Stimulated activated CD4-positive, alpha-beta T cell treated with anti-CD3 and anti-CD28 coated beads, Interleukin-12 subunit alpha, Interleukin-12 subunit beta, amount 100 ng/mL, for 48 hours (primary cell): Measurements from ENCODE around the gene TMPRSS4.

Experiments
- DNase-seq, 3 donors: peaks; one replicate each; pipeline ENCODE4 v3.0.0-alpha.2; 2020; ENCODE audit warnings: low read depth in 2 of 3, low spot score in 1 of 3

Gene TMPRSS4

GRCh38 chr11:118132385-118133151 lies 55.7 kb downstream of the TMPRSS4 start:
- no peak for DNase-seq

GRCh38 chr11:118133816-118134215 lies 56.9 kb downstream of the TMPRSS4 start:
- DNase-seq = no peak

GRCh38 chr11:118135051-118135795 lies 58.3 kb downstream of the TMPRSS4 start:
- DNase-seq = no peak

GRCh38 chr11:118135796-118136165 lies 58.9 kb downstream of the TMPRSS4 start:
- DNase-seq = no peak

- DNase-seq = no peak
Observed at GRCh38 chr11:118136341-118136740, 59.5 kb downstream of the TMPRSS4 start.

GRCh38 chr11:118136801-118137200 lies 59.9 kb downstream of the TMPRSS4 start:
- DNase-seq = no peak

GRCh38 chr11:118138839-118139420 lies 62.1 kb downstream of the TMPRSS4 start:
- DNase-seq = no peak

- DNase-seq = no peak
Observed at GRCh38 chr11:118139578-118139977, 62.7 kb downstream of the TMPRSS4 start.

GRCh38 chr11:118142081-118142480 lies 65.2 kb downstream of the TMPRSS4 start:
- DNase-seq = no peak

GRCh38 chr11:118142809-118143208 lies 65.9 kb downstream of the TMPRSS4 start:
- DNase-seq = no peak

GRCh38 chr11:118143661-118144185 lies 66.8 kb downstream of the TMPRSS4 start:
- DNase-seq = no peak

- DNase-seq = no peak
Observed at GRCh38 chr11:118144301-118145268, 67.7 kb downstream of the TMPRSS4 start.

- peak; percentile 78 to 91 (median 86) for DNase-seq
Observed at GRCh38 chr11:118145285-118146227, 68.7 kb downstream of the TMPRSS4 start.

GRCh38 chr11:118146554-118146953 lies 69.7 kb downstream of the TMPRSS4 start:
- no peak for DNase-seq

- no peak for DNase-seq
Observed at GRCh38 chr11:118147502-118147901, 70.6 kb downstream of the TMPRSS4 start.

- no peak for DNase-seq
Observed at GRCh38 chr11:118148240-118148639, 71.4 kb downstream of the TMPRSS4 start.

- no peak for DNase-seq
Observed at GRCh38 chr11:118148856-118149255, 72.0 kb downstream of the TMPRSS4 start.

GRCh38 chr11:118149493-118149892 lies 72.6 kb downstream of the TMPRSS4 start:
- DNase-seq = no peak

- DNase-seq = no peak
Observed at GRCh38 chr11:118151431-118151830, 74.6 kb downstream of the TMPRSS4 start.
